A549 (cell line): ENCODE measurements around the gene ARHGEF11.

Experiments
- BCL3 ChIP-seq: fragments of >200 bp; sonication (Bioruptor Twin); formaldehyde crosslinking; IDR thresholded peaks from 3 replicates; pipeline ENCODE4 v1.6.1; 2016
- CTCF ChIP-seq: fragments of >200 bp; sonication (Bioruptor Twin); formaldehyde crosslinking; IDR thresholded peaks from 3 replicates; pipeline ENCODE4 v1.5.1; 2016
- HEYL ChIP-seq: fragments of 250-450 bp; sonication (Bioruptor Pico); IDR thresholded peaks from 2 replicates; pipeline ENCODE4 v1.8.0; 2021; ENCODE audit warnings: mild to moderate bottlenecking, moderate library complexity
- JUNB ChIP-seq: fragments of >200 bp; sonication (Bioruptor Twin); formaldehyde crosslinking; IDR thresholded peaks from 2 replicates; pipeline ENCODE4 v1.6.1; 2016
- MAX ChIP-seq: IDR thresholded peaks from 2 replicates; pipeline ENCODE4 v1.6.1; 2012
- PHF8 ChIP-seq: fragments of 200-600 bp; sonication (generic); IDR thresholded peaks from 2 replicates; pipeline ENCODE4 v1.6.1; 2016; ENCODE audit warnings: low read depth, mild to moderate bottlenecking, antibody characterized with exemption, moderate library complexity, borderline replicate concordance
- POLR2A ChIP-seq: IDR thresholded peaks from 2 replicates; pipeline ENCODE4 v1.6.1; 2012; ENCODE audit warnings: mild to moderate bottlenecking, low read length
- POLR2AphosphoS2 ChIP-seq: conservative IDR thresholded peaks from 2 replicates; pipeline ENCODE4 v1.6.1; 2012; ENCODE audit warnings: low read length, improper control_type of control experiment, inconsistent platforms
- RARB ChIP-seq: fragments of 250-450 bp; sonication (Bioruptor Pico); IDR thresholded peaks from 2 replicates; pipeline ENCODE4 v1.8.0; 2021; ENCODE audit warnings: mild to moderate bottlenecking, moderate library complexity

- TF ChIP-seq POLR2AphosphoS2 (no peak), CTCF (no peak), POLR2A (no peak), JUNB (no peak), PHF8 (no peak), MAX (no peak), BCL3 (no peak), RARB (no peak), HEYL (no peak)
These were observed 143.3 kb downstream of the ARHGEF11 start for GRCh38 chr1:156901966-156902915.
